NOMO-1 (cell line): ENCODE measurements around the gene KIF1A.
A peak's percentile ranks its signal among the peaks of the same experiment; 100 is the strongest.

ENCODE experiments used
- DNase-seq, 2 experiments: peaks; one replicate each; lab custom pipeline; 2025; ENCODE audit not compliant: unreplicated experiment in 2 of 2; lab: John Stamatoyannopoulos, UW

The KIF1A gene, protein sequence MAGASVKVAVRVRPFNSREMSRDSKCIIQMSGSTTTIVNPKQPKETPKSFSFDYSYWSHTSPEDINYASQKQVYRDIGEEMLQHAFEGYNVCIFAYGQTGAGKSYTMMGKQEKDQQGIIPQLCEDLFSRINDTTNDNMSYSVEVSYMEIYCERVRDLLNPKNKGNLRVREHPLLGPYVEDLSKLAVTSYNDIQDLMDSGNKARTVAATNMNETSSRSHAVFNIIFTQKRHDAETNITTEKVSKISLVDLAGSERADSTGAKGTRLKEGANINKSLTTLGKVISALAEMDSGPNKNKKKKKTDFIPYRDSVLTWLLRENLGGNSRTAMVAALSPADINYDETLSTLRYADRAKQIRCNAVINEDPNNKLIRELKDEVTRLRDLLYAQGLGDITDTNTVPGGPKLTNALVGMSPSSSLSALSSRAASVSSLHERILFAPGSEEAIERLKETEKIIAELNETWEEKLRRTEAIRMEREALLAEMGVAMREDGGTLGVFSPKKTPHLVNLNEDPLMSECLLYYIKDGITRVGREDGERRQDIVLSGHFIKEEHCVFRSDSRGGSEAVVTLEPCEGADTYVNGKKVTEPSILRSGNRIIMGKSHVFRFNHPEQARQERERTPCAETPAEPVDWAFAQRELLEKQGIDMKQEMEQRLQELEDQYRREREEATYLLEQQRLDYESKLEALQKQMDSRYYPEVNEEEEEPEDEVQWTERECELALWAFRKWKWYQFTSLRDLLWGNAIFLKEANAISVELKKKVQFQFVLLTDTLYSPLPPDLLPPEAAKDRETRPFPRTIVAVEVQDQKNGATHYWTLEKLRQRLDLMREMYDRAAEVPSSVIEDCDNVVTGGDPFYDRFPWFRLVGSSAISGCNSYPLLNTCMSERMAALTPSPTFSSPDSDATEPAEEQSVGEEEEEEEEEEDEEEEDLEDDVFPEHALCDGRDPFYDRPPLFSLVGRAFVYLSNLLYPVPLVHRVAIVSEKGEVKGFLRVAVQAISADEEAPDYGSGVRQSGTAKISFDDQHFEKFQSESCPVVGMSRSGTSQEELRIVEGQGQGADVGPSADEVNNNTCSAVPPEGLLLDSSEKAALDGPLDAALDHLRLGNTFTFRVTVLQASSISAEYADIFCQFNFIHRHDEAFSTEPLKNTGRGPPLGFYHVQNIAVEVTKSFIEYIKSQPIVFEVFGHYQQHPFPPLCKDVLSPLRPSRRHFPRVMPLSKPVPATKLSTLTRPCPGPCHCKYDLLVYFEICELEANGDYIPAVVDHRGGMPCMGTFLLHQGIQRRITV (N-terminal part only)

GRCh38 chr2:240819858-240820606 is at the start of gene KIF1A:
Gene KIF1A, minus strand, starts transcription at chr2:240820219. Its CDS starts 22,467 bp downstream, at chr2:240797752.
- DNase-seq = no peak

DNA sequence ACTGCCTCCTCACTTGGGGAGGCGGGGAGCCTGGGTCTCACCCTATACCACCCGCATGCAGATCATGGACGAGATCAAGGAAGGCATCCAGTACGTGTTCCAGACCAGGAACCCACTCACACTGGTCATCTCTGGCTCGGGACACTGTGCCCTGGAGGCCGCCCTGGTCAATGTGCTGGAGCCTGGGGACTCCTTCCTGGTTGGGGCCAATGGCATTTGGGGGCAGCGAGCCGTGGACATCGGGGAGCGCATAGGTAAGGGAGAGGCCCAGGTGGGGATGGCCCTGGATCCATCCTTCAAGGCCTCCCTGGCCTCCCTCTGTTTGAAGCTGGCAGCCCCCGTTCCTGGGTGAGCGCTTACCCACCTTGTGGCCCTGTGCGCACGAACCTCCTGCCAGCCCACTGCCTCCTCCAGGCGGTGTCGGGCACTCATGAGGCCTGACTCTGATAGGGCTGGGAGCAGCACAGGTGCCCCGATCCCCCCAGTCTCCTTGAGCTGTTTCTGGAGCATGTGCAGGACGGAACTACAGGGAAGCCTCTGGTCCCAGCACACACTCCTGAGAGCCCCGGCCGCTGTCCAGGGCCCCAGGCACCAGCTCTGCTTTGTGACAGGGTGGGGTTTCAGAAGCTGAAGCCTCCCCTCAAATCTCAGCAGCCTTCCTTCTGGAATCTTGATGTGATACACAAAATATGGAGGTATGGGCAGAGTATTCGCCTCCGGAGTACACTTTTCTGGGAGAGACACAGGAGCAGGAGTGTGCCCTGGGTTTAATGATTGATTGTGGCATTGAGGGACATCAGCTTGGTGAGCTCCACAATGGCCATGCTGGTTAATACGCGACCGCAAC is 49.3 kb upstream of the KIF1A start:
- DNase-seq = no peak

GRCh38 chr2:240868286-240869108 is 48.5 kb upstream of the KIF1A start, which contains the start of gene AGXT:
Gene AGXT, plus strand, starts transcription at chr2:240868824. Its CDS starts 42 bp downstream, at chr2:240868866.
- peak; percentile 35 to 54 for DNase-seq

DNA sequence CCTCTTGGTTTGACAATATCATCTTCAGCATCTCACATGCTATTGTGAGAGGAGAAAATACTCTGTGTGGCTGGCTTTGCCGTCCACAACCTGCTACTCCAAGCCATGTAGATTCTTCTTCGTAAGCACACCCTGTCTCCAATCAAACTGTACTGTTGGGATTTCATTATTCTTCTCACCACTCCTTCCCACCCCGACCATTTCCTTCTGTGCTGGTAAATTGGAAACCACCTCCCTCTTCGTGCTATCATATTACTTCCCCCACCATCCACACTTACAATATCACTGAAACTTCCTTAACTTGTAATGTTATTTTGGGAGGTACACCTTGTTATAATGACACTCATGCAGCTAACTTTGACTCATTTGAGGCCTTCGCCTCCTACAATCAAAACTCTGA is 45.4 kb upstream of the KIF1A start:
- DNase-seq = no peak

- DNase-seq = no peak
Observed at GRCh38 chr2:240864475-240864874, 44.5 kb upstream of the KIF1A start.

DNA sequence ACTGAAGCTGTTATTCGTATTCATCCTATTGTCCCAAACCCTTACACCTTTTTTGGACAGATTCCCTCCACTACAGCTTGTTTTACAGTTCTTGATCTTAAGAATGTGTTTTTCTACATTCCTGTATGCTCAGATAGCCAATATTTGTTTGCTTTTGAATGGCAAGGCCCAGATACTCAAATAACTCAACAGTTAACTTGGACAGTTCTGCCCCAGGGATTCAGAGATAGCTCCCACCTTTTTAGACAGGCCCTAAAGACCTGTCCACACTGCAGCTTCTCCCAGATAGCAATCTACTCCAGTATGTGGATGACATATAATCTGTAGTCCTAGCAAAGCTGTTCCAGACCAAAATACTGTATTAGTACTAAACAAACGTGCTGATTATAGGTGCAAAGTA is 41.5 kb upstream of the KIF1A start:
- no peak for DNase-seq

DNA sequence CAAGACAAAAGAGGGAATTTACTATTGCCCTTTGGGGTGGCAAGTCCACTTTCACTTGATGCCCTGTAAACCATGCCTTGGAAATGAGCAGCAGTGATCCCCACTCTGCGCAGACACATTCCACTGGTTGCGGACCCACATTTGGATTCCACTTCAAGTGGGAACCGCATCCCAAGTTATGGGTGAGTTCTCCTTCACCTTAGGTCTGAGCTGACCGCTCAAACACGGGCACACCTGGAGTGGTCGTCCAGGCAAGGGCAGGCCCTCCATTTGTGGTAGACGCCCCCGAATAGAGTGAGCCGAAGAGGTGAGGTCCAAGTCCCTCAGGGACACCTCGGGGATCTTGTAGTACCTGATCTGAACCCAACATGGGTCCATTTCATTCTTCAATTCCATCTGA is 38.9 kb upstream of the KIF1A start:
- DNase-seq = no peak

- no peak for DNase-seq
Observed at GRCh38 chr2:240858321-240858720, 38.3 kb upstream of the KIF1A start.

DNA sequence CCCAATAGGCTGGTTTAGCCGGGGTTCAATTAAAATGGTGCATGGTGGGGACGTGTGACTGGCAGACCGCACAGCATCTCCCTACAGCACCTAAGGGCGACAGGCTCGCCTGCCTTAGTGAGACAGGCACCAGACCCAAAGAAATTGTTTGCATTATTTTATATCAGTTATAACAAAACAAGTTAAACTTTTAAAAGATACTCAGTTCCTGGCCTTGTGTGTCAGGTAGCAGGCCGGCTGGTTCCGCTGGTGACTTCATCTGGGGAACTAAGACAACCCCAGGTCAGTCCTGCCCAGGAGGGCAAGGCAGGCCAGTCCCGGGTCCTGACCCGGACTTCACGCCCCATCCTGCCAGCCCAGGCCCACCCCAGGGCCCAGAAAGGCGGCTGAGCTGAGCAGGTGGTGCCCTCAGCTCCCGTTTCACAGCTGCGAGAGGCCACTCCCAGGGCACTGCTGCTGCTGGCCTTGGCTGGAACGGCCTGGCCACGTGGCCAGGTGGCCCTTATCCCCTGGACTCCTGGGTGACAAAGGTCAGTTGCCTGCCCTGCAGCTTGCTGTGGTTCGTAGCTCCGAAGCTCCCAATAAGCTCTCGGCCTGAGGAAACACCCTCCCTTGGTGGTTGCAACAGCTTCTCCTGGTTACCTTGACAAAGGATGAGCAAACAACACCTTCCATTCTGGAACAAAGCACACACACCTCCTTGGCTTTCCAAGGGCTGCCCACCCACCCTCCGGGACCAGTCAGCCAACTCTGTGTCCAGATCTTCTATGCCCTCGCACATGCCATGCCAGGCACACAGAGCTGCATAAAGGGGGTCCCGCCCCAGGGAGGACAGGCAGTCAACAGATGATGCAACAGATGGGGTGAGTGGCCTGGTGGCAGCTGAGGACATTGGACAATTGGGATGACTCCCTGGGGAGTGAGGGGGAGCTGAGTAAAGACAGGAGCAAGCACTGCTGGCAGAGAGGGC is 37.3 kb upstream of the KIF1A start:
- no peak for DNase-seq

DNA sequence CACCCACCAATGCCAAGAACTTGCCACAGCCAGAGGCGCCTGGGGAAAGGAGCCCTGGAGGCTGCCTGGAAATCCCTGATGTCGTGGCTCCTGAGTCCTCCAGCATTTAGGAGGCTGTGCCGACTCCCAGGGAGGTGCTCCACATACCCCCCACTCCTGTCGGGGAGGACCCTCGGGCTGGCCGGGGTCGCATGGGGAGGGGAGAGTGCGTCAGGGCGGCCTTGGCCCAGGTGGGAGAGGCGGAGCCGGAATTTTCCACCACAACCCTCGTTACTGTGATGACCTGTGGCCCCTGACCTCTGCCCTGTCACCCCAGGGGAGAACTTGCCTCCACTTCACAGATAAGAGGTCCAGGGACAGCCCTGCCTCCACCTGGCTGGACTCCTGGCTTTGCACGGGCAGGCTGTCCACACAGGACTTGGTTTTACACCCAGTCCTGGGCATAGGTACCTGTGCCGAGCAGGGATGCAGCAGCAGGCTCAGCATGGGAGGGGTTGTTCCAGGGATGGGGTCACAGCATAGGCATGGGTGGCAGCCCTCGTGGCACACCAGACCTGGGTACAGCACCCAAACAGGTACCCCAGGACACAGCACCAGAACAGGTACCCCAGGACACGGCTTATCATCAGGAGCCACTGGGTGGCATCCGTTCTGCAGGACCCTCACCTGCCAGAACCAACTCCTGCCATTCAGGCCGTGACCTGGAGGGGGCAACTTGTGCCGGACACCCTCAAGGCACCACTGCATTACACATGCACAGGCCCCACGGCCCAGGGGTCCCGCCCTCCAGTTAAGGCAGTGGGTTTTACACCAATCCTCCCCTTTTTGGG is 36.3 kb upstream of the KIF1A start:
- DNase-seq = no peak

- DNase-seq = no peak
Observed at GRCh38 chr2:240855670-240856069, 35.7 kb upstream of the KIF1A start.

DNA sequence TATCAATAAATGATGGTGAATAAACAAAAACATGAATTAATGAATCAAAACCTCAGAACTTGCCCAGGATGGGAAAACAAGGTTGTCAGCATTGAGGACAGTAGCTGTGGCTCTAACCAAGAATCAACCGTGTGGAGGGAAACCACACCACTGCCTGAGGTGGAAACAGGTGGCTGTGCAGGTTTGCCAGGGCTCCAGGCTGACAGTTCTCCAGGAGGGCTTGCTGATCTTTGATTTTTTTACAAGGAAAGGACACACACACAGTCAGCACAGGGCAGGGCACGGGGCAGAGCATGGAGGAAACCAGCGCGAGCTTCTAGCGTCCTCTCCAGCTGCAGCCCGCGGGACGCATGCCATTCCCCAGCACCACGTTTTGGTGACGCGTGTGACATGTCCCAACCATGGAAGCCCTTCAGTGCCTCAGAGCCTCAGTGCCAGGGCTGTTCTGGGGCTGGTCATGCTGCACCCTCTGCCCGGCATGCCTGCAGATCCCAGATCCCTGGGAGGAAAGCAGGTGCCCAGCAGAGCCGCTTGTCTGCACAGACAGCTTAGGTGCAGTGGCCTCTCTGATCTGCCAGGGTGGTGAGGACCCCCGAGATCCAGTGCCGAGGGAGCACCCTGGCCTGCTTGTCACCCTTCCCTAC is 32.8 kb upstream of the KIF1A start:
- no peak for DNase-seq

GRCh38 chr2:240851078-240851991 is 31.3 kb upstream of the KIF1A start:
- peak; percentile 51 to 57 for DNase-seq

DNA sequence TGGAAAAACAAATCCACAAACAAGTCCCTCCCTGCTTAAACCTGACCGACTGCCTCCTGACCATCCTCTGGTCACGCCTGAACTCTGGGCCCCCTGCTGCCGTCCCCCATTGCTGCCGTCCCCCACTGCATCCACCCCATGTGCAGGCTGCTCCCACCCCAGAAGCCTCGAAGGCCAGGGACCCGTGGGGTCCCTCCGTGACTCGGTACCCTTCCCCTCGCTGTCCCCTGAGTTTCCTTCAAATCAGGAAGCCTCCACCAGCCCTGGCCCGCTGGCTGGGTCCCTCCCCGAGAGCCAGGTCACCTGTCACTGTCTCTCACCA is 30.7 kb upstream of the KIF1A start:
- no peak for DNase-seq

DNA sequence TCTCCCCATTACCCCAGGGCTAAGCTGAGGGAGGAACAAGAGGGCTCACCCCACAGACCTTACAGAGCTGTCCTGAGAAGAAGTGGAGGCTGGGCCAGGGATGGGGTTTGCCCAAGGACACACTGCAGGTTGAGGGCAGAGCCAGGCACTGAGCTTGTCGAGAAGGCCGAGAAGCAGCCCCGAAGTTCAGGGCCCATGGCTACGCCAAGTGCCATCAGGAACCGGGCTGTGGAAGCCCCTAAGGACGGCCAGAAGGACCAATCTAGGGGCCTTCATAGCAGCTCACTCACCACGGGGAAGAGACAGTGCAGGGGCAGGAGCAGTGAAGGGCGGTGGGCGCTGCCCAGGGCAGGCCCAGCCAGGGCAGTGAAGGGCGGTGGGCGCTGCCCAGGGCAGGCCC is 30.0 kb upstream of the KIF1A start:
- no peak for DNase-seq
